ENCODE results near the gene CALY. TPM values are rescaled to one million over a fixed set of nuclear protein-coding genes. Genes with fewer than 3 reads are reported as not detected.

The CALY gene
- total and polyA plus RNA-seq, 8 donors, result 0.75 to 17.8 (median 3.2) TPM

DNA sequence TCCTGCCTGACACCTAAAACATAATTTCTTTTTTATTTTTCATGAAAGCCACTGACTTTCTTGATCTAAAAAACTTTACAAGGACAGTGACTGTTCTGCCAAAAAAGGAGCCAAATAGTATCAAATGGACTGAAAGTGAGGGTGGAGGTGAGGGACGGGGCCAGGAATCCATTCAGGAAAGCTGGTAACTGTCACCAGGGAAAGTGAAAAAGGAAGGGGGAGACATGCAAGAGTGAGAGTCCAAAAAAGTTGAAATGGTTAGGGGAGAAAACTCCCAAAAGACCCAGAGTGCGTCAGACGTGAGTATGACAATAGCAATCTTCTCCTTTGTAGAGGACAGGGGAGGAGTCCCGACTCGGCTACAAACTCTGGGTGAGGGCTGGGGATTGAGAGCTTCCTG is 7.5 kb upstream of the CALY start:
- TF ChIP-seq, protein P1, sequence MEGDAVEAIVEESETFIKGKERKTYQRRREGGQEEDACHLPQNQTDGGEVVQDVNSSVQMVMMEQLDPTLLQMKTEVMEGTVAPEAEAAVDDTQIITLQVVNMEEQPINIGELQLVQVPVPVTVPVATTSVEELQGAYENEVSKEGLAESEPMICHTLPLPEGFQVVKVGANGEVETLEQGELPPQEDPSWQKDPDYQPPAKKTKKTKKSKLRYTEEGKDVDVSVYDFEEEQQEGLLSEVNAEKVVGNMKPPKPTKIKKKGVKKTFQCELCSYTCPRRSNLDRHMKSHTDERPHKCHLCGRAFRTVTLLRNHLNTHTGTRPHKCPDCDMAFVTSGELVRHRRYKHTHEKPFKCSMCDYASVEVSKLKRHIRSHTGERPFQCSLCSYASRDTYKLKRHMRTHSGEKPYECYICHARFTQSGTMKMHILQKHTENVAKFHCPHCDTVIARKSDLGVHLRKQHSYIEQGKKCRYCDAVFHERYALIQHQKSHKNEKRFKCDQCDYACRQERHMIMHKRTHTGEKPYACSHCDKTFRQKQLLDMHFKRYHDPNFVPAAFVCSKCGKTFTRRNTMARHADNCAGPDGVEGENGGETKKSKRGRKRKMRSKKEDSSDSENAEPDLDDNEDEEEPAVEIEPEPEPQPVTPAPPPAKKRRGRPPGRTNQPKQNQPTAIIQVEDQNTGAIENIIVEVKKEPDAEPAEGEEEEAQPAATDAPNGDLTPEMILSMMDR (IDR thresholded peaks at IDR 0.05), result no peak
- intact Hi-C loops (cut with DNase I), result no loop called here

DNA sequence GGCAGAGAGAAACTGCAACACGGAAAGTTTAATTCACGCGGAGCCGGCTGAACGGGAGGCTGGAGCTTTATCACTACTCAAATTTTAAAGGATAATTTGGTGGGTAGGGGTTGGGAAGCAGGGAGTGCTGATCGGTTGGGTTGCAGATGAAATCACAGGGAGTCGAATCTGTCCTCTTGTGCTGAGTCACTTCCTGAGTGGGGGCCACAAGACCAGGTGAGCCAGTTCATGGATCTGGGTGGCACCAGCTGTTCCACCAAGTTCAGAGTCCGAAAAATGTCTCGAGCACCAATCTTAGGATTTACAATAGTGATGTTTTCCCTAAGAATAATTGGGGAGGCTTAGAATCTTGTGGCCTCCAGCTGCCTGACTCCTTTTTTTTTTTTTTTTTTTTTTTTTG is 6.9 kb upstream of the CALY start:
- Histone ChIP-seq H3K4me3 (no peak overlapping the region), H3K36me3 (no peaks in the 10 kb centered on the region), H3K4me1 (no peaks in the 10 kb centered on the region), H3K9me3 (no peaks in the 10 kb centered on the region), H3K27ac (no peak overlapping the region), H3K27me3 (peaks cover 0 to 5% (median 2%) of the 10 kb centered on the region in 4 donors)
- TF ChIP-seq, protein P1 (IDR thresholded peaks at IDR 0.05), result no peak
- FAIRE-seq, result no peak
- ATAC-seq, result no peak
- WGBS, 2 donors, result 42 to 51% methylated on average over 9 of the region's 9 CpGs
- intact Hi-C loops (cut with DNase I), result no loop called here
- DNase-seq, result no peak

More for the DNA sequence above, 7.5 kb upstream of the CALY start:
- no peak for ATAC-seq
- H3K36me3 ChIP-seq, result no peaks in the 10 kb centered on the region
- 61 to 66% methylated on average over 5 of the region's 5 CpGs for WGBS, 2 donors
- no peak for DNase-seq
- peaks cover 0 to 5% (median 2%) of the 10 kb centered on the region in 4 donors for H3K27me3 ChIP-seq
- H3K4me3 ChIP-seq, result no peak overlapping the region
- FAIRE-seq, result no peak
- no peaks in the 10 kb centered on the region for H3K9me3 ChIP-seq
- H3K4me1 ChIP-seq, result no peaks in the 10 kb centered on the region
- no peak overlapping the region for H3K27ac ChIP-seq

DNA sequence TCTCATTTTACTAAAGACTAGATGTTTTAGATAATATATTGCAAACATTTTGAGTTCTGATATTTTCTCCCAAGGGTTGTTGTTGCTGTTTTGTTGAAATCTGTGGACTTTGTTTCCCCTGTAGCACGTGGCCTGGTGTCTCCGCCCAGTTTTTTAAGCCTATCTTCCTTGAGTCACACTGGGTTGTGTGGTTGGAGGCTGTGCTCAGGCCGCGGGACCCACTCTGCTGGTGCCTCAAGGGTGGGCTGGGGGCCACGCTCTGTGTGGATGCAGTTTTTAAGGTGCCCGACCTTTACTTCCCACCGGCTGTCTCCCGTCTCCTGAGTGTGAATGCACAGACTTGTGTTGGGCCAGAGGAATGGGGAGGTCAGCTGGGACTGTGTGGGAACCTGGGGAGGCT is 6.2 kb upstream of the CALY start:
- H3K27me3 ChIP-seq, result peaks cover 0 to 5% (median 2%) of the 10 kb centered on the region in 4 donors
- FAIRE-seq (no peak), ATAC-seq (no peak), DNase-seq (no peak)
- H3K36me3 ChIP-seq, result no peaks in the 10 kb centered on the region
- no peak overlapping the region for H3K27ac ChIP-seq
- H3K4me3 ChIP-seq, result no peak overlapping the region
- no peaks in the 10 kb centered on the region for H3K9me3 ChIP-seq
- TF ChIP-seq, protein P1 (IDR thresholded peaks at IDR 0.05), result no peak
- H3K4me1 ChIP-seq, result no peaks in the 10 kb centered on the region
- 72% methylated on average over 8 of the region's 8 CpGs for WGBS, 2 donors
- intact Hi-C loops (cut with DNase I), result no loop called here

GRCh38 chr10:133341983-133342382 is 5.3 kb upstream of the CALY start:
- DNase-seq (no peak), ATAC-seq (no peak), FAIRE-seq (no peak)
- 72 to 79% methylated on average over 4 of the region's 4 CpGs for WGBS, 2 donors
- TF ChIP-seq, protein P1 (IDR thresholded peaks at IDR 0.05), result no peak
- H3K4me1 ChIP-seq, result no peaks in the 10 kb centered on the region
- intact Hi-C loops (cut with DNase I), result no loop called here
- no peak overlapping the region for H3K4me3 ChIP-seq
- no peak overlapping the region for H3K27ac ChIP-seq
- H3K36me3 ChIP-seq, result no peaks in the 10 kb centered on the region
- peaks cover 0 to 5% (median 2%) of the 10 kb centered on the region in 4 donors for H3K27me3 ChIP-seq
- no peaks in the 10 kb centered on the region for H3K9me3 ChIP-seq

GRCh38 chr10:133339708-133340380 is 3.1 kb upstream of the CALY start:
- DNase-seq (no peak), FAIRE-seq (no peak), ATAC-seq (no peak)
- peaks cover 0 to 15% (median 6%) of the 10 kb centered on the region in 3 donors for H3K4me1 ChIP-seq
- H3K4me3 ChIP-seq, result no peak overlapping the region
- intact Hi-C loops (cut with DNase I), result no loop called here
- WGBS, 2 donors, result 73 to 88% methylated on average over 13 of the region's 13 CpGs
- H3K9me3 ChIP-seq, result no peaks in the 10 kb centered on the region
- H3K27ac ChIP-seq, result no peak overlapping the region
- TF ChIP-seq, protein P1 (IDR thresholded peaks at IDR 0.05), result no peak
- H3K27me3 ChIP-seq, result peaks cover 0 to 20% (median 8%) of the 10 kb centered on the region in 4 donors
- H3K36me3 ChIP-seq, result no peaks in the 10 kb centered on the region

Measured in pancreas (tissue), 10 donors.